GM18873 (cell line): Measurements from ENCODE around the gene ZBTB5.
"Not testable (repeated sequence)": the region's sequence is repeated elsewhere in the genome, so short reads cannot be mapped to it uniquely, and the experiment has no call there.

Experiments used
- ATAC-seq: cut with Tn5 transposase; IDR thresholded peaks from one replicate; pipeline ENCODE4 v1.9.1; 2021; ENCODE audit warnings: mild to moderate bottlenecking, moderate library complexity, moderate number of reproducible peaks; ENCODE audit not compliant: unreplicated experiment, low FRiP score

ZBTB5 gene

GRCh38 chr9:37486616-37487548, 21.6 kb upstream of the ZBTB5 start:
- no peak for ATAC-seq

DNA sequence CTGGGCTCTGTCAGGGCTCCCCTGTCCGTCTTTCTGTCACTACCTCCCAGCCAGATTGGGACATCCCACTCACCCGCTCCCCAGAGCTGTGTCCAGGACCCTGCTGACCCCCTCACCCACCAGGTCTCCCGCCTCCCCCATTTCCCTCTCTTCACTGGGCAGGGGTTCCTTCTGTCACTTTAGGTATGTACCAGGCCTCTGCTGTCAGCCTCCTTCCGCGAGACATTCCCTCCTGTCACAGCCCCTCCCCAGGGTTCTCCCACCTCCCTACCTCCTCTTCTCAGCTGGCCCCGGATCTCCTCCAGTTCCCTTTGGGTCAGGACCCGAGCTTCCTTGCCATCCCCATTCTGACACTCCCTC, 21.0 kb upstream of the ZBTB5 start:
- ATAC-seq, result no peak

DNA sequence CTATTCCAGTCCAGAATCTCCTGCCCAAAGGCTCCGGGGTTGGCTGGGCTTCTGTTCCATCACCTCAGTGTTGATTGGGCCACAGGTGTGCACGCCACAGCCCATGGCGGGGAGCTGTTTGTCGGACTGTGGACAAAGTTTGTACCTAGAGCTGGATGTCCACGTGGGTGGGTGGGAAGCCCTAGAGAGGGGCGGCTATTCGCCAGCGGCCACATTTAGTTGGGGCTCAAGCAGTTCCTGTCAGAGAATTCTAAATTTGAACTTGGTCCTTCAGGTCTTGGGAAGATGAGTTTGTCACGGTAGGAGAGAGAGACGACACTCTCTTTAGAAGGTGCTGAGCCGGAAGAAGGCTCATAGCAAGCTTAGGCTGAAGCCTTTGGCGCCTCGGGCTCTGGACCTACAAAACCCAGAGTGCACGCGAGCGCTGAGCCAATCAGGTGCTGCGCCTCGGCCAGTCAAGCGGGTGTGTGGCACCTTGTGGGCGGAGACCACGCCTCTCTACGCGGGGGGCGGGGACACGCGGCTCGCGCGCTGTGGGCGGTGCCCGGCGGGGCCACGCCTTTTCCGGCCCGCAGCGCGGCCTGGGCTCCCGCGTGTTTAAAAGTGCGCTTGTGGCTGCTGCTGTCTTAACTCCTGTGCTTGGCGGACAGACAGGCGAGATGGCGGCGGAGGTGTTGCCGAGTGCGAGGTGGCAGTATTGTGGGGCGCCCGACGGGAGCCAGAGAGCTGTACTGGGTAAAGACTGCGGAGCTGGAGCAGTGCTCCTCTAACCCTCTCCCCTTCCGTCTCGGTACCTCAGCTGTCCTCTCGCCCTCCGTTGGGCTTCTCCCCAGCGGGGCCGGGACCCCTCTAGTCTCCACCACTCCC, 20.4 kb upstream of the ZBTB5 start, which contains the start of gene POLR1E:
Gene POLR1E, plus strand, starts transcription at position 560 of the 867 bp plus-strand sequence. Its CDS starts 100 bp downstream, at position 660.
- ATAC-seq, result peak; percentile 90

DNA sequence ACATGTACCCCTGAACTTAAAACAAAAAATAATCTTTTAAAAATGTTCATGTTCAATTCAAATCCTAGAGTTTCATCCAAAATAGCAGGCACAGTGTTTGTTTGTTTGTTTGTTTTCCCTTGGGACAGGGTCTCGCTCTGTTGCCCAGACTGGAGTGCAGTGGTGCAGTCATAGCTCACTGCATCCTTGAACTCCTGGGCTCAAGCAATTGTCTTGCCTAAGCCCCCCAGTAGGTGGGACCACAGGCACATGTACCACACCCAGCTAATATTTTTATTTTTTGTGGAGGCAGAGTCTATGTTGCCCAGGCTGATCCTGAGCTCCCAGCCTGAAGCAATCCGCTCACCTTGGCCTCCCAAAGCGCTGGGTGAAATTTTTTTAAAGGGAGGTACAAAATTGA, 15.5 kb upstream of the ZBTB5 start:
- no peak for ATAC-seq

DNA sequence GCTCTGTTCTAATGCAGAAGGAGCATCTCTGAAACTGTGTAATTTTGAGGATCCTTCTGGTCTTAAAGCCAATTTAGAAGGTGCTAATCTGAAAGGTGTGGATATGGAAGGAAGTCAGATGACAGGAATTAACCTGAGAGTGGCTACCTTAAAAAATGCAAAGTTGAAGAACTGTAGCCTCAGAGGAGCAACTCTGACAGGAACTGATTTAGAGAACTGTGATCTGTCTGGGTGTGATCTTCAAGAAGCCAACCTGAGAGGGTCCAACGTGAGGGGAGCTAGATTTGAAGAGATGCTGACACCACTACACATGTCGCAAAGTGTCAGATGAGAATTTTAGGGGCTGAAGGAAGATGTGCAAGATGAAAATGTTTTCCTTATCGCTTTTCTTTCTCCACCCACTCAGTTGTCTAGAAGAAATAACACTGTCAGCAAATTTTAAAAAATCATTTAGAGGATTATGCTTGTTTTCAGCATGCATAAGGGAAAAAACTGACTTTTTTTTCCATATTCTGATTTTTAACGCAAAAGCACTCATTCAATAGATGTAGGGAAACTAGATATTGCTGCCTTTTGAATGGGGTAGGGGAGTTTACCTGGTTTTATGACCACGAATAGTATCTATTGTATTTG, 12.9 kb upstream of the ZBTB5 start:
- not testable (repeated sequence) for ATAC-seq

DNA sequence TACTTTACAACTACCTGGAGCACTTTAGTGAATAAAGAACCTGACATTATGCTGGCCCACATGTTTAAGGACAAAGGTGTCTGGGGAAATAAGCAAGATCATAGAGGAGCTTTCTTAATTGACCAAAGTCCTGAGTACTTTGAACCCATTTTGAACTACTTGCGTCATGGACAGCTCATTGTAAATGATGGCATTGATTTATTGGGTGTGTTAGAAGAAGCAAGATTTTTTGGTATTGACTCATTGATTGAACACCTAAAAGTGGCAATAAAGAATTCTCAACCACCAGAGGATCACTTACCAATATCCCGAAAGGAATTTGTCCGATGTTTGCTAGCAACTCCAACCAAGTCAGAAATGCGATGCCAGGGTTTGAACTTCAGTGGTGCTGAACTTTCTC, 12.2 kb upstream of the ZBTB5 start:
- ATAC-seq, result not testable (repeated sequence)

- ATAC-seq, result no peak
These were observed 11.7 kb upstream of the ZBTB5 start for GRCh38 chr9:37476930-37477329.

DNA sequence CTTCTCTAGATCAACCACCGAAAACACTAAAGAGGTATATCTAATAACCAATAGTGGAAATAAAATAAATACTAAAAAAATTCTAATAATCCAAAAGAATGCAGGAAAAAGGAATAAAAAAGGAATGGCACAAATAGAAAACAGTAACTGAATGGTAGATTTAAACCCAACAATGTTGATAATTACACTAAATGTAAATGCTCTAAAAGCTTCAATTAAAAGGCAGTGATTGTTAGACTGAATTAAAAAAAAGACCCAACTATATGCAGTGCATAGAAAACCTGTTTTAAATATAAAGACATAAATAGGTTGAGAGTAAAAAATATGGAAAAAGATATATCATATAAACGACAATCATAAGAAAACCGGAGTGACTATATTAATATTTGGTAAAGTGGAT, 9.2 kb upstream of the ZBTB5 start:
- no peak for ATAC-seq

DNA sequence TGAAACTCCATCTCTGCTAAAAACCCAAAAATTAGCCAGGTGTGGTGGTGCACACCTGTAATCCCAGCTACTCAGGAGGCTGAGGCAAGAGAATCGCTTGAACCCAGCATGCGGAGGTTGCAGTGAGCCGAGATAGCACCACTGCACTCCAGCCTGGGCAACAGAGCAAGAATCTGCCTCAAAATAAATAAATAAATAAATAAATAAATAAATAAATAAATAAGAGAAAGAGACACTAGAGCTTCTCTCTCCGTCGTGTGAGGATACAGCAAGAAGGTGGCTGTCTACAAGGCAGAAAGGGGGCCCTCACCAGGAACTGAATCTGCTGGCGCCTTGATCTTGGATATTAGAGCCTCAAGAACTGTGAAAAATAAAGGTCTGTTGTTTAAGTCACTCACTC, 8.7 kb upstream of the ZBTB5 start:
- not testable (repeated sequence) for ATAC-seq

DNA sequence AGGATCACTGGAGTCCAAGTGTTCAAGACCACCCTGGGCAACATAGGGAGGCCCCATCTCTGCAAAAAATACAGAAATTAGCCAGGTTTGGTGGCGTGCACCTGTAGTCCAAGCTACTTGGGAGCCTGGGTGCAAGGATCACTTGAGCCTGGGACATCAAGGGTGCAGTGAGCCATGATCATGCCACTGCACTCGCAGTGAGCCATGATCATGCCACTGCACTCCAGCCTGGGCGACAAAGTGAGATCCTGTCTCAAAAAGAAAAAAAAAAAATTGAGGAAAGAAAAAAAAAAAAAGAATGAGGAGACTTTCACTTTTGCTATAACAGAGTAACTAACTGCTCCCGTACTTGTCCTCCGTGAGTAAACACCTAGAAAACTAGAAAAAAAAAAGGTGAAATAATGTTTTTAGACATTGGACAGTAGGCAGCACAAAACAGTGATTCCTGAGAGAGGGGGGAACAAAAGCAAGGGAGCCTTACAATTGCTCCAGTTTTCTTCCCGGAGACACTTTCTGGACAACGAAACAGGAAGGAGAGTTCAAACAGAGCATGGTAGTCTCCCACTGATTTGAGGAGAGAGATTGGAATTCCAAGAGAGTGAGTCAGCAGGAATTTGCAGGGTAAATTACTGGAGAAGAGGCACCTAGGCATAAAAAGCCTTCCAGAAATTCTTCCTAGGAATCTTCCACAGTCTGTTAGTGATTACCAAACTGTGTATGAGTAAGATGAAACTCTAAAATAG, 6.9 kb upstream of the ZBTB5 start:
- no peak for ATAC-seq

DNA sequence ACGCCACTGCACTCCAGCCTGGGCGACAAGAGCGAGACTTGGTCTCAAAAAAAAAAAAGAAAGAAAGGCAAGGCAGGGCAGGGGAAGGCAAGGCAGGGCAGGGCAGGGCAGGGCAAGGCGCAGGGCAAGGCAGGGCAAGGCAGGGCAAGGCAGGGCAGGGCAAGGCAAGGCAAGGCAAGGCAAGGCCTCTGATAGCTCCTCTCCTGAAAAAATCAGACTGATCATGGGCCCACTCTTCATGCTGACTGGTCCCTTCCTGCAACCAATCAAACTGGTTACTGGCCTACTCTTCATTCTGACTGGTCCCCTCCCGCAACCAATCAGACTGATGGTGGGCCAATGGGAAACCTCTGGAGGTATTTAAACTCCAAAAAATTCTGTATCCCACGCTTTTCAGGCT, 3.4 kb upstream of the ZBTB5 start:
- no peak for ATAC-seq

- ATAC-seq, result not testable (repeated sequence)
These were observed 2.3 kb upstream of the ZBTB5 start for GRCh38 chr9:37467530-37467929.

DNA sequence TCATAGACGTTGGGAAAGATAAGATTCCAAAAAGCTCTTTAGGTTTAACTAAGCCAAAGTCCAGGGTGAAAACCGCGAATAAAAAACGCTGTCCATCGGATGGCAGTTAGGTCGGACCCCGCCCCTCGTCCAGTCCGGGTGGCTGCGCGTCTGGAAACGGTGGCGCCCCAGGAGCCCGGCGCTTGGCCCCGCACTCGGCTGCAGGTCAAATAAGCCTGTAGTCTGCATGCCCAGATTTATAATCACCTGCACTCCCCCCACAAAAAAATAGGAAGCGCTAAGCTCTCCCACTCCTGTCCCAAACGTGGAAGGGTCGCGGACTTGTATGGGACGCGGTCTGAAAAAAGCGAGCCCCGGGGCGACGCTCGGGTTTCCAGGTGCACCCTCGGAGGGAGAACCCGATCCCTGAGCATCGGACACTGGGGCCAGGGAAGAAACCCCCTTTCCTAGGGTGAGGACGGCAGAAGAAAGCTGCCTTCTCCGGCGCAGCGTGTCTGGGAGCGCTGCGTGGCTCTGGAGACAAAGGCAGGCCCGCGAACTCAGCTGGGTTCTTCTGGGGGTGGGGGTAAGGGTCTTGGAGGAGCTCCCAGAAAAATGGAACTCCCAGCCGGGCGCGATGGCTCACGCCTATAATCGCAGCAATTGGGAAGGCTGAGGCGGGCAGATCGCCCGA, 923 bp upstream of the ZBTB5 start:
- no peak for ATAC-seq

GRCh38 chr9:37464426-37465248, 613 bp downstream of the ZBTB5 start:
- peak; percentile 24 for ATAC-seq

DNA sequence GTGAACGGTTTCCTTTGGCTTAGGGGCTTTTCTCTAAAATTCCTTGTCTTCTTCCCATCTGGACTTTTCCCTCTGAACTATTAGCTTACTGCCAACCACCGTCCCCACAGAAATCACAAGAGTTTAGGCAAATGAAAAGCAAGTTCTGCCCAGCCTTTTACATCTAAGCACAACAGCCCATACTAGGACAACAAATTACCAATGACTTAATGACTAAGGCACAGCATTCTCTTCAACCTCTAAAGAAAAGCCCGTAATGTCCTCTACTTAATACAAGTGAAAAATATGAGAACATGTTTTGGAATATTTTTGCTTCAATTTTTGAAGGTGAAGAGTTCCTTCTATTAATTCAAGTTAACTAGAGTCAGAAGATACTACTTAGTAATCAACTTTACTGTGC, 1.2 kb downstream of the ZBTB5 start:
- no peak for ATAC-seq

DNA sequence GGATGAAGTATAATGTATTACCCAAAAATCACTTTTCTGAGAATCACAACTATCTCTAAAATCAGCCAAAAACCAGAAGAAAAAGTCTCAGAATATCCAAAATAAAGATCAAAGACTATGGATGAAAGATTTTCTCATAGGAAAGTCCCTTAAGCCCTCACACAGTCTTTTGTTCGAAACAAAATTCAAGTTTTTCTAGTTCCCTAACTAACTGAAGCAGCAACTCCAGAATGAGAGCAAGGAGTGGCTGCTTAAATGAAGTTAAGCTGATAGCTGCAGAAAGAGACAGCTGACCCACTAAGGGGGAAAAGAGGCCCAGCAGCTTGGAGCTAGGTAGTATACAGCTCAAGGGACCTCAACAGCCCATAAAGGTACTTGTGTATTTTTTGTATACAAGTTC, 8.4 kb downstream of the ZBTB5 start:
- ATAC-seq, result no peak

GRCh38 chr9:37455884-37456647, 9.2 kb downstream of the ZBTB5 start:
- ATAC-seq, result no peak

GRCh38 chr9:37454238-37454637, 11.0 kb downstream of the ZBTB5 start:
- no peak for ATAC-seq
